Common myeloid progenitor, CD34-positive (primary cell): ENCODE measurements around the gene RBM12.

Source experiments
- CTCF ChIA-PET: fragments of 350-600 bp; sonication (Branson Sonifier 250); formaldehyde crosslinking; loops from one replicate; lab custom pipeline; 2021; ENCODE audit warnings: antibody characterized with exemption; lab: Charles Lee
- POLR2A ChIA-PET: fragments of 350-600 bp; sonication (Branson Sonifier 250); formaldehyde crosslinking; loops from one replicate; lab custom pipeline; 2021; ENCODE audit warnings: antibody characterized with exemption; lab: Charles Lee
- DNase-seq, 3 donors: peaks; one replicate each; pipeline versions ENCODE4 v3.0.0 to v3.0.0-alpha.2; 2013
- H3K27ac ChIP-seq, 2 experiments: 1 replicate in 1 of 2; 2 replicates in 1 of 2; pipeline ENCODE4 v1.7.0; 2013; ENCODE audit warnings: inconsistent platforms in 2 of 2, low read length in 2 of 2, mild to moderate bottlenecking in 2 of 2, low read depth in 1 of 2, moderate library complexity in 1 of 2; ENCODE audit not compliant: severe bottlenecking in 2 of 2, insufficient read depth in 1 of 2, poor library complexity in 1 of 2
- H3K27me3 ChIP-seq, 5 experiments: replicated peaks in 2 of 5; 1 replicate in 3 of 5; 2 replicates in 2 of 5; pipeline versions ENCODE4 v1.6.1 to v1.7.0; 2013; ENCODE audit warnings: low read length in 4 of 5, mild to moderate bottlenecking in 2 of 5, moderate library complexity in 2 of 5, inconsistent platforms in 1 of 5; ENCODE audit not compliant: insufficient read depth in 5 of 5, control insufficient read depth in 4 of 5
- H3K36me3 ChIP-seq, 4 experiments: 1 replicate in 2 of 4; 2 replicates in 2 of 4; pipeline versions ENCODE4 v1.6.1 to v1.7.0; 2013; ENCODE audit warnings: low read length in 3 of 4, control low read depth in 1 of 4, mild to moderate bottlenecking in 1 of 4; ENCODE audit not compliant: control insufficient read depth in 4 of 4, insufficient read depth in 4 of 4
- H3K4me1 ChIP-seq, 4 experiments: 1 replicate in 3 of 4; 2 replicates in 1 of 4; pipeline versions ENCODE4 v1.6.1 to v1.7.1; 2013; ENCODE audit warnings: low read length in 3 of 4, mild to moderate bottlenecking in 3 of 4, control low read depth in 1 of 4, inconsistent platforms in 1 of 4, moderate library complexity in 1 of 4; ENCODE audit not compliant: control insufficient read depth in 4 of 4, insufficient read depth in 4 of 4; ENCODE audit errors: control extremely low read depth in 1 of 4
- H3K4me3 ChIP-seq, 7 experiments: 1 replicate in 4 of 7; 2 replicates in 3 of 7; pipeline versions ENCODE4 v1.5.1 to v1.7.0; 2013; ENCODE audit warnings: mild to moderate bottlenecking in 7 of 7, low read length in 6 of 7, moderate library complexity in 6 of 7, inconsistent platforms in 2 of 7, low read depth in 2 of 7, control low read depth in 1 of 7; ENCODE audit not compliant: insufficient read depth in 4 of 7, control insufficient read depth in 1 of 7; ENCODE audit errors: extremely low read depth in 1 of 7
- H3K9me3 ChIP-seq, 5 experiments: 1 replicate in 4 of 5; 2 replicates in 1 of 5; pipeline versions ENCODE4 v1.6.1 to v1.7.1; 2013; ENCODE audit warnings: low read length in 4 of 5, mild to moderate bottlenecking in 2 of 5, inconsistent platforms in 1 of 5, low read depth in 1 of 5, moderate library complexity in 1 of 5; ENCODE audit not compliant: control insufficient read depth in 4 of 5, insufficient read depth in 2 of 5; ENCODE audit errors: control extremely low read depth in 1 of 5
- WGBS: methylation state at CpG from one replicate; pipeline ENCODE4 v1.1.5; 2013; ENCODE audit not compliant: insufficient coverage; 5-methylcytosine and 5-hydroxymethylcytosine counted together

RBM12 gene

GRCh38 chr20:35663516-35664465 is 909 bp downstream of the RBM12 start:
- POLR2A ChIA-PET: interaction anchor here (0.8 to 2.7 kb wide), 8 partner anchors 9 to 67 kb away, joined by 3 to 9 read pairs (median 4); partner anchors contain the start of genes NFS1, ROMO1 and SPAG4
- Histone ChIP-seq H3K9me3 (no peaks in the 10 kb centered on the region), H3K36me3 (peaks cover 0 to 7% (median 2%) of the 10 kb centered on the region in 4 experiments), H3K4me3 (peak overlapping the region; percentile 62 to 93 (median 80)), H3K27me3 (no peaks in the 10 kb centered on the region), H3K4me1 (peaks cover 30 to 47% (median 41%) of the 10 kb centered on the region in 4 experiments), H3K27ac (peak overlapping the region; percentile 97 to 99)
- 0% methylated on average over 24 of the region's 28 CpGs for WGBS
- peak; percentile 50 to 74 (median 68) for DNase-seq
- CTCF ChIA-PET: interaction anchor here (0.6 to 2.4 kb wide), 11 partner anchors 8 to 54 kb away, joined by 3 to 7 read pairs (median 4); partner anchors contain the start of genes NFS1, ROMO1 and SPAG4

DNA sequence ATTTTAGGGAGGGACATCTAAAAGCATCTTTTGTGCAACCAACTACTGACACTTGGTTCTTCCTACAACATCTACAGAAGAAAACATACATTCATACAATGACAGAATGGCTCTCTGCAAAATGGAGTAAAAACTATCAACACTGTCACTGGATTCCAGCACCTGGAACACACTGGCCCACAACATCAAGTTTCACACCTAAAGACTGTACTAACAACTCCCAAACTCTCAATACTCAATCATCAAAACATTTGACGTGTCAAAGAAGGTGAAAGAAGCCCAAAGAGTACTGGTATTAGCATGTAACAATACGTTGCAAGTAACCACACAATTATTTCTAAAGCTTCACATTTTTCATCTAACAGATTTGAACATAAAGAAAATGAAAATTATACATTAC is 2.1 kb downstream of the RBM12 start:
- Histone ChIP-seq H3K36me3 (peaks cover 0 to 2% (median 0%) of the 10 kb centered on the region in 4 experiments), H3K27ac (peak overlapping the region in 1 of 2 experiments; percentile 99), H3K9me3 (no peaks in the 10 kb centered on the region), H3K4me1 (peaks cover 30 to 49% (median 45%) of the 10 kb centered on the region in 4 experiments), H3K4me3 (peak overlapping the region in 5 of 7 experiments; percentile 40 to 93 (median 80)), H3K27me3 (no peaks in the 10 kb centered on the region)
- WGBS: 50% methylated on average over 2 of the region's 2 CpGs
- ChIA-PET CTCF (interaction anchor here (2.4 kb wide), 1 partner anchor 37 kb away, joined by 6 read pairs; the partner anchor contains the start of genes NFS1 and ROMO1), POLR2A (interaction anchor here (2.7 kb wide), 1 partner anchor 46 kb away, joined by 9 read pairs; the partner anchor contains the start of gene SPAG4)
- DNase-seq: no peak

- H3K27me3 ChIP-seq: no peaks in the 10 kb centered on the region
- DNase-seq: no peak
- 83% methylated on average over 1 of the region's 3 CpGs for WGBS
- H3K4me1 ChIP-seq: peaks cover 30 to 56% (median 47%) of the 10 kb centered on the region in 4 experiments
- peak overlapping the region in 3 of 7 experiments; percentile 80 to 93 (median 86) for H3K4me3 ChIP-seq
- H3K36me3 ChIP-seq: peaks cover 0 to under 1% (median 0%) of the 10 kb centered on the region in 4 experiments
- ChIA-PET CTCF (interaction anchor here (1.1 to 1.5 kb wide), 2 partner anchors 9 to 45 kb away, joined by 4 read pairs; no protein-coding TSS in a partner anchor), POLR2A (interaction anchor here (0.6 kb wide), 1 partner anchor 48 kb away, joined by 5 read pairs; no protein-coding TSS in a partner anchor)
- H3K27ac ChIP-seq: no peak overlapping the region
- no peaks in the 10 kb centered on the region for H3K9me3 ChIP-seq
Observed at GRCh38 chr20:35661908-35662307, 2.8 kb downstream of the RBM12 start.

DNA sequence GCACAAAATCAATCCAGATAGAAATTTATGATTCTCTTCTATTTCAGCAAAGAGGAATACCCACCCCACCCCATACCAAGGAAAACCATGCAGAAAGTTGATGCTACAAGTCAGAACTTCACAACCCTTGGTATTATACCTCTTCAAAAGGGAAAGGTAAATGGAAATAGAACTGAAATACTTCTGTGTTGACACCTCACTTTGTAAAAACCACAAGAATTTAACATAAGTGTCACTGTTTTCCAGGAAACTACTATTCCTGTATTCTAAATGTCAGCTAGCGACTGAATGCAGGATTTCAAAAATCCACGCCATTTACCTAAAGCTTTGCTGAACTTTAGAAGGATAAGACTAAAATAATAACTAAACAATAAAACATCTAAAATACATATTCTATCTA is 3.6 kb downstream of the RBM12 start:
- Histone ChIP-seq H3K27ac (no peak overlapping the region), H3K4me1 (peaks cover 30 to 57% (median 47%) of the 10 kb centered on the region in 4 experiments)

GRCh38 chr20:35660122-35660937 is 4.4 kb downstream of the RBM12 start:
- peaks cover 0 to 9% (median 1%) of the 10 kb centered on the region in 4 experiments for H3K36me3 ChIP-seq
- H3K27ac ChIP-seq: no peak overlapping the region
- H3K4me3 ChIP-seq: peak overlapping the region in 2 of 7 experiments; percentile 30 to 86
- no peaks in the 10 kb centered on the region for H3K27me3 ChIP-seq
- CTCF ChIA-PET: interaction anchor here (0.5 to 1.5 kb wide), 3 partner anchors 33 to 43 kb away, joined by 3 to 4 read pairs (median 4); no protein-coding TSS in a partner anchor
- WGBS: 97% methylated on average over 8 of the region's 10 CpGs
- no peaks in the 10 kb centered on the region for H3K9me3 ChIP-seq
- peaks cover 30 to 57% (median 47%) of the 10 kb centered on the region in 4 experiments for H3K4me1 ChIP-seq
- no peak for DNase-seq
- POLR2A ChIA-PET: interaction anchor here (0.6 to 0.7 kb wide), 2 partner anchors 42 to 786 kb away, joined by 3 to 4 read pairs; no protein-coding TSS in a partner anchor

More for the DNA sequence above, 3.6 kb downstream of the RBM12 start:
- DNase-seq: no peak
- Histone ChIP-seq H3K36me3 (peaks cover 0 to 6% (median under 1%) of the 10 kb centered on the region in 4 experiments), H3K27me3 (no peaks in the 10 kb centered on the region), H3K4me3 (peak overlapping the region in 3 of 7 experiments; percentile 53 to 86 (median 80)), H3K9me3 (no peaks in the 10 kb centered on the region)
- CTCF ChIA-PET: interaction anchor here (0.5 to 1.5 kb wide), 3 partner anchors 10 to 44 kb away, joined by 3 to 4 read pairs (median 4); no protein-coding TSS in a partner anchor
- POLR2A ChIA-PET: interaction anchor here (0.6 to 0.7 kb wide), 2 partner anchors 15 to 787 kb away, joined by 3 to 4 read pairs; no protein-coding TSS in a partner anchor
- WGBS: no CpG with 5 or more reads among the region's 2 CpGs

- H3K4me1 ChIP-seq: peaks cover 14 to 33% (median 25%) of the 10 kb centered on the region in 4 experiments
- POLR2A ChIA-PET: no interaction called here
- 0% methylated on average over 1 of the region's 1 CpG for WGBS
- peaks cover 19 to 40% (median 26%) of the 10 kb centered on the region in 4 experiments for H3K36me3 ChIP-seq
- H3K27me3 ChIP-seq: no peaks in the 10 kb centered on the region
- peak overlapping the region in 1 of 2 experiments; percentile 2 for H3K27ac ChIP-seq
- CTCF ChIA-PET: interaction anchor here (0.7 to 1.1 kb wide), 2 partner anchors 9 to 20 kb away, joined by 3 to 4 read pairs; no protein-coding TSS in a partner anchor
- H3K9me3 ChIP-seq: no peaks in the 10 kb centered on the region
- no peak overlapping the region for H3K4me3 ChIP-seq
- peak in 2 of 3 donors; percentile 34 to 47 for DNase-seq
Observed at GRCh38 chr20:35657271-35657670, 7.4 kb downstream of the RBM12 start.
